ENCODE data around the gene GLS.

The GLS gene

GRCh38 chr2:190880378-190881083, at the start of gene GLS:
Gene GLS, plus strand, starts transcription at chr2:190880821. Its CDS starts 264 bp downstream, at chr2:190881085.
- peak within 1 kb of the TSS; percentile 96 for H3K27ac ChIP-seq (ENCODE audit: low read length)
- H3K79me2 ChIP-seq (ENCODE audit: low read length), result peaks cover 53% of the 10 kb centered on the region

DNA sequence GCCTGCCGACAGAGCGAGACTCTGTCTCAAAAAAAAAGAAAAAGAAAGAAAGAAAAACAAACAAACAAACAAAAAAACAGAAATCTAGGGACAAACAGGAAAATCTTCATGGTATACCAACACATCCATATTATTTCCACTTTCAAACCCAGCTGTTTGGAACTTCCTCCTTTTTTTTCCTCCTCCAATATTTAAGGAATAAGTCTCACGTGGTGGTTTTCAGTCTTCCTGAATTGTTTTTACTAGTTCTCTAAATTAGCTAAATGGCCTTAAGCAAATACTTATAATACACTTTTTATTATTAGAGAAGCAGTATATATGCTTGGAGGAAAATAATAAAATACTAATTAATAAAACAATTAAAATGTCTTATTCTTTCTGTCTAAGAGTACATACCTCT, 48.7 kb upstream of the GLS start:
- Histone ChIP-seq H3K36me3 (replicated peaks; ENCODE audit: low read depth, low read length) (no peaks in the 10 kb centered on the region), H3K9ac (ENCODE audit: low read length) (no peak overlapping the region), H4K20me1 (ENCODE audit: insufficient read depth, low read length) (no peaks in the 10 kb centered on the region), H3K4me3 (ENCODE audit: low read length) (no peak overlapping the region), H2AFZ (ENCODE audit: low read depth, low read length) (no peak overlapping the region), H3K9me3 (ENCODE audit: insufficient read depth, low read length) (no peaks in the 10 kb centered on the region), H3K4me1 (ENCODE audit: low read length) (no peaks in the 10 kb centered on the region), H3K79me2 (ENCODE audit: low read length) (no peaks in the 10 kb centered on the region), H3K4me2 (ENCODE audit: low read length) (no peak overlapping the region), H3K27me3 (ENCODE audit: low read depth, low read length) (no peaks in the 10 kb centered on the region), H3K27ac (ENCODE audit: low read length) (no peak overlapping the region)
- TF ChIP-seq, protein P1, sequence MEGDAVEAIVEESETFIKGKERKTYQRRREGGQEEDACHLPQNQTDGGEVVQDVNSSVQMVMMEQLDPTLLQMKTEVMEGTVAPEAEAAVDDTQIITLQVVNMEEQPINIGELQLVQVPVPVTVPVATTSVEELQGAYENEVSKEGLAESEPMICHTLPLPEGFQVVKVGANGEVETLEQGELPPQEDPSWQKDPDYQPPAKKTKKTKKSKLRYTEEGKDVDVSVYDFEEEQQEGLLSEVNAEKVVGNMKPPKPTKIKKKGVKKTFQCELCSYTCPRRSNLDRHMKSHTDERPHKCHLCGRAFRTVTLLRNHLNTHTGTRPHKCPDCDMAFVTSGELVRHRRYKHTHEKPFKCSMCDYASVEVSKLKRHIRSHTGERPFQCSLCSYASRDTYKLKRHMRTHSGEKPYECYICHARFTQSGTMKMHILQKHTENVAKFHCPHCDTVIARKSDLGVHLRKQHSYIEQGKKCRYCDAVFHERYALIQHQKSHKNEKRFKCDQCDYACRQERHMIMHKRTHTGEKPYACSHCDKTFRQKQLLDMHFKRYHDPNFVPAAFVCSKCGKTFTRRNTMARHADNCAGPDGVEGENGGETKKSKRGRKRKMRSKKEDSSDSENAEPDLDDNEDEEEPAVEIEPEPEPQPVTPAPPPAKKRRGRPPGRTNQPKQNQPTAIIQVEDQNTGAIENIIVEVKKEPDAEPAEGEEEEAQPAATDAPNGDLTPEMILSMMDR (IDR thresholded peaks at IDR 0.05; ENCODE audit: low read depth, low read length), result no peak
- TF ChIP-seq EZH2phosphoT487 (IDR thresholded peaks at IDR 0.05; ENCODE audit: low read depth), result no peak

More at GRCh38 chr2:190880378-190881083, at the start of gene GLS:
- TF ChIP-seq, protein P1 (IDR thresholded peaks at IDR 0.05; ENCODE audit: low read depth, low read length), result no peak
- TF ChIP-seq EZH2phosphoT487 (IDR thresholded peaks at IDR 0.05; ENCODE audit: low read depth), result no peak
- Histone ChIP-seq H3K27me3 (ENCODE audit: low read depth, low read length) (no peaks in the 10 kb centered on the region), H3K4me3 (ENCODE audit: low read length) (peak within 1 kb of the TSS; percentile 80), H4K20me1 (ENCODE audit: insufficient read depth, low read length) (peaks cover 28% of the 10 kb centered on the region), H3K36me3 (replicated peaks; ENCODE audit: low read depth, low read length) (peaks cover 26% of the 10 kb centered on the region), H3K9me3 (ENCODE audit: insufficient read depth, low read length) (no peaks in the 10 kb centered on the region), H3K4me1 (ENCODE audit: low read length) (peaks cover 28% of the 10 kb centered on the region), H2AFZ (ENCODE audit: low read depth, low read length) (peak within 1 kb of the TSS; percentile 68; the same call in 1 of the 2 replicates), H3K4me2 (ENCODE audit: low read length) (peak within 1 kb of the TSS; percentile 96), H3K9ac (ENCODE audit: low read length) (peak within 1 kb of the TSS; percentile 91)

- Histone ChIP-seq H3K4me1 (ENCODE audit: low read length) (no peaks in the 10 kb centered on the region), H3K9ac (ENCODE audit: low read length) (no peak overlapping the region), H4K20me1 (ENCODE audit: insufficient read depth, low read length) (no peaks in the 10 kb centered on the region), H3K79me2 (ENCODE audit: low read length) (no peaks in the 10 kb centered on the region), H2AFZ (ENCODE audit: low read depth, low read length) (no peak overlapping the region), H3K36me3 (replicated peaks; ENCODE audit: low read depth, low read length) (no peaks in the 10 kb centered on the region), H3K27me3 (ENCODE audit: low read depth, low read length) (no peaks in the 10 kb centered on the region), H3K4me2 (ENCODE audit: low read length) (no peak overlapping the region), H3K9me3 (ENCODE audit: insufficient read depth, low read length) (no peaks in the 10 kb centered on the region), H3K27ac (ENCODE audit: low read length) (no peak overlapping the region), H3K4me3 (ENCODE audit: low read length) (no peak overlapping the region)
- TF ChIP-seq EZH2phosphoT487 (IDR thresholded peaks at IDR 0.05; ENCODE audit: low read depth), result no peak
- TF ChIP-seq, protein P1 (IDR thresholded peaks at IDR 0.05; ENCODE audit: low read depth, low read length), result no peak
Measured at GRCh38 chr2:190834890-190835208, 45.8 kb upstream of the GLS start.

GRCh38 chr2:190835303-190835930, 45.2 kb upstream of the GLS start:
- Histone ChIP-seq H3K27ac (ENCODE audit: low read length) (no peak overlapping the region), H3K4me3 (ENCODE audit: low read length) (no peak overlapping the region), H3K27me3 (ENCODE audit: low read depth, low read length) (no peaks in the 10 kb centered on the region), H3K79me2 (ENCODE audit: low read length) (no peaks in the 10 kb centered on the region), H3K9ac (ENCODE audit: low read length) (no peak overlapping the region), H3K4me2 (ENCODE audit: low read length) (no peak overlapping the region), H3K9me3 (ENCODE audit: insufficient read depth, low read length) (no peaks in the 10 kb centered on the region), H3K4me1 (ENCODE audit: low read length) (no peaks in the 10 kb centered on the region), H2AFZ (ENCODE audit: low read depth, low read length) (no peak overlapping the region), H4K20me1 (ENCODE audit: insufficient read depth, low read length) (no peaks in the 10 kb centered on the region), H3K36me3 (replicated peaks; ENCODE audit: low read depth, low read length) (no peaks in the 10 kb centered on the region)
- TF ChIP-seq EZH2phosphoT487 (IDR thresholded peaks at IDR 0.05; ENCODE audit: low read depth), result no peak
- TF ChIP-seq, protein P1 (IDR thresholded peaks at IDR 0.05; ENCODE audit: low read depth, low read length), result no peak
